ENCODE measurements around the gene FXYD4.

GRCh38 chr10:43344051-43344450, 27.4 kb upstream of the FXYD4 start:
- TF ChIP-seq POLR2A (IDR thresholded peaks at IDR 0.05) (no peak), CTCF (IDR thresholded peaks at IDR 0.05) (no peak)

All from lower leg skin (tissue), 3 donors.